Upper lobe of right lung (tissue), 1 donor: Measurements from ENCODE around the gene SCUBE1. TPM values are rescaled to one million over a fixed set of nuclear protein-coding genes. Genes with fewer than 3 reads are reported as not detected.

Experiments
- ATAC-seq: fragments of 200-7000 bp; cut with Tn5 transposase; one replicate; pipeline ENCODE4 v1.9.1; 2020; ENCODE audit warnings: mild to moderate bottlenecking, moderate library complexity
- DNase-seq: peaks from one replicate; pipeline ENCODE4 v3.0.0-alpha.2; 2020
- H3K27ac ChIP-seq: fragments of 200-600 bp; one replicate; pipeline ENCODE4 v1.8.0; 2022
- H3K27me3 ChIP-seq: fragments of 200-600 bp; one replicate; pipeline ENCODE4 v1.8.0; 2022; ENCODE audit warnings: mild to moderate bottlenecking
- H3K36me3 ChIP-seq: fragments of 200-600 bp; one replicate; pipeline ENCODE4 v1.8.0; 2022
- H3K4me1 ChIP-seq: fragments of 200-600 bp; one replicate; pipeline ENCODE4 v1.8.0; 2022
- H3K4me3 ChIP-seq: fragments of 200-600 bp; one replicate; pipeline ENCODE4 v1.8.0; 2022; ENCODE audit warnings: mild to moderate bottlenecking
- H3K9me3 ChIP-seq: fragments of 200-600 bp; one replicate; pipeline ENCODE4 v1.8.0; 2022
- intact Hi-C: fragments of 100-400 bp; cut with DNase I; formaldehyde crosslinking; loops from one replicate; pipeline ENCODE4 v1.11.0; 2022
- total RNA-seq: library from RNA; stranded (reverse); fragmentation: NEBNext Ultra II Directional; extraction: Animal tissue kit (Norgen Biotek cat#: 25700); gene quantifications from one replicate; pipeline ENCODE4 v1.2.1, GENCODE V29; 2021
- TF ChIP-seq, protein P1 (sequence below): fragments of 200-600 bp; IDR thresholded peaks from one replicate; pipeline ENCODE4 v1.8.0; 2022; ENCODE audit warnings: antibody characterized with exemption
- donor health status: DM: no; HTN: yes; CAD: no; lungs with severe emphysema.

The SCUBE1 gene
- total RNA-seq, 1 donor from 2014 or later: 36.0 TPM

DNA sequence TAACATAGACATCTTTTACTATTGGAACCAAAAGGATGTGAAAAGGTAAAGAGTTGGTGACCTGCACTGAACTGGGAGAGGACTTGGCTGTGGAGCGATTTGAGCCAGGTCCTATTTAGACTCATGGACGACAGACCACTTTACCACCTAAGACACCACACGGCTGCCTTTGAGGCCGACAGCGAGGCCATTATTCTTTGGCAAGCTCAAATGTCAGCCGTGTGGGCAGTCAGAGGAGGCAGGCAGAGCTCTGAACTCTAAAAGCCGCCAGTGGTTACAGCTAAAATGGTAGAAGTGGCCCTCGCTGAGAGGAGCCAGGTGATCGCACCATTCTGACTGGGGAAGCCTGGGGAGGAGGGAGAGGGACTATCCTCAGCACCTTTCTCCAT lies 50.5 kb downstream of the SCUBE1 start:
- peak overlapping the region; percentile 79 for H3K27ac ChIP-seq
- H3K36me3 ChIP-seq: no peaks in the 10 kb centered on the region
- H3K4me3 ChIP-seq: no peak overlapping the region
- TF ChIP-seq, protein P1, sequence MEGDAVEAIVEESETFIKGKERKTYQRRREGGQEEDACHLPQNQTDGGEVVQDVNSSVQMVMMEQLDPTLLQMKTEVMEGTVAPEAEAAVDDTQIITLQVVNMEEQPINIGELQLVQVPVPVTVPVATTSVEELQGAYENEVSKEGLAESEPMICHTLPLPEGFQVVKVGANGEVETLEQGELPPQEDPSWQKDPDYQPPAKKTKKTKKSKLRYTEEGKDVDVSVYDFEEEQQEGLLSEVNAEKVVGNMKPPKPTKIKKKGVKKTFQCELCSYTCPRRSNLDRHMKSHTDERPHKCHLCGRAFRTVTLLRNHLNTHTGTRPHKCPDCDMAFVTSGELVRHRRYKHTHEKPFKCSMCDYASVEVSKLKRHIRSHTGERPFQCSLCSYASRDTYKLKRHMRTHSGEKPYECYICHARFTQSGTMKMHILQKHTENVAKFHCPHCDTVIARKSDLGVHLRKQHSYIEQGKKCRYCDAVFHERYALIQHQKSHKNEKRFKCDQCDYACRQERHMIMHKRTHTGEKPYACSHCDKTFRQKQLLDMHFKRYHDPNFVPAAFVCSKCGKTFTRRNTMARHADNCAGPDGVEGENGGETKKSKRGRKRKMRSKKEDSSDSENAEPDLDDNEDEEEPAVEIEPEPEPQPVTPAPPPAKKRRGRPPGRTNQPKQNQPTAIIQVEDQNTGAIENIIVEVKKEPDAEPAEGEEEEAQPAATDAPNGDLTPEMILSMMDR: no peak
- DNase-seq: no peak
- no peaks in the 10 kb centered on the region for H3K27me3 ChIP-seq
- intact Hi-C loops: no loop called here
- peaks cover 59% of the 10 kb centered on the region for H3K4me1 ChIP-seq
- no peak for ATAC-seq
- no peaks in the 10 kb centered on the region for H3K9me3 ChIP-seq

DNA sequence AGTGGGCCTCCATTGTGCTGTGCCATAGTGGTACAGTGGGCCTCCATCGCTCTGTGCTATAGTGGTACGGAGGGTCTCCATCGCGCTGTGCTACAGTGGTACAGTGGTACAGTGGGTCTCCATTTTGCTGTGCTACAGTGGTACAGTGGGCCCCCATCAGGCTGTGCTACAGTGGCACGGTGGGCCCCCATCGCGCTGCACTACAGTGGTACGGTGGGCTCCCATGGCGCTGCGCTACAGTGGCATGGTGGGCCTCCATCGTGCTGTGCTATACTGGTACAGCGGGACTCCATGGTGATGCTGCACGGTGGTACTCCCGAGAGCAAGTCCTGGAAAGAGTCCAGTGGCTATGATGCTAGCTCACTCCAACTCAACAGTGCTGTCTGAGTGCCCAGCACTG lies 51.8 kb downstream of the SCUBE1 start:
- H3K27me3 ChIP-seq: no peaks in the 10 kb centered on the region
- H3K9me3 ChIP-seq: no peaks in the 10 kb centered on the region
- DNase-seq: no peak
- no peak for ATAC-seq
- no peaks in the 10 kb centered on the region for H3K36me3 ChIP-seq
- peaks cover 54% of the 10 kb centered on the region for H3K4me1 ChIP-seq
- no peak overlapping the region for H3K27ac ChIP-seq
- intact Hi-C loops: no loop called here
- TF ChIP-seq, protein P1: no peak
- no peak overlapping the region for H3K4me3 ChIP-seq

DNA sequence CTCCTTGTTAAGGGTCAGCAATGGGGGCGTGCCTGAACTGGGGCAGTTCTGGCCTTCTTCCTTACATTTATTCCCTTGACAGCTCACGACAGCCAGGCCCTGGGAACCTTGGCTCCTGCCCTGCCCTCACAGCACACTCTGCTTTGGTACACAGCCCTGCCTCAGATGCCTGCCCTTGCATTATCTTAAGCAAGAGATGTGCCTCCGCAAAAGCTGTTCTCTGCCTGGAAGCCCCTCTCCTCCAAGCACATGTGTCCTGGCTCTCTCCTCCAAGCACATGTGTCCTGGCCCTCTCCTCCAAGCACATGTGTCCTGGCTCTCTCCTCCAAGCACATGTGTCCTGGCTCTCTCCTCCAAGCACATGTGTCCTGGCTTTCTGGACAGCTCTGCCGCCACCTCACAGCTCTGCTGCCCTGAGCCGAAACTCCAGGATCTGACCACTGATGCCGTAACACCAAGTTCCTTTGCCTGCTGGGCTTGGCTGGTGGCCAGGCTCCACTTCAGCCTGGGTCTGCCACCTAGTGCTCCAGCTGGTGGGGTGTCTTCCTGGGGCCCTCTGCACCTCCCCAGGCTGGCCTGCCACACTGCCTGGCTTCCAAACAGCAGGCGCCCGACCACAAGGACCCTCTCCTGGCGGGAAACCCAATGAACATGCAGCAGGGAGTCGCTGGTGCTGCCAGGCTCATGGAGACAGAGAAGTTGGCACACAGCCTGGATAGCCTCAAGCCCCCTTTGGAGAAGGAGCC lies 53.0 kb downstream of the SCUBE1 start:
- H3K9me3 ChIP-seq: no peaks in the 10 kb centered on the region
- ATAC-seq (peak; percentile 29), DNase-seq (peak; percentile 86)
- no peaks in the 10 kb centered on the region for H3K36me3 ChIP-seq
- no peaks in the 10 kb centered on the region for H3K27me3 ChIP-seq
- peak overlapping the region; percentile 74 for H3K27ac ChIP-seq
- TF ChIP-seq, protein P1: no peak
- H3K4me1 ChIP-seq: peaks cover 42% of the 10 kb centered on the region
- H3K4me3 ChIP-seq: peak overlapping the region; percentile 31
- intact Hi-C loops: no loop called here

DNA sequence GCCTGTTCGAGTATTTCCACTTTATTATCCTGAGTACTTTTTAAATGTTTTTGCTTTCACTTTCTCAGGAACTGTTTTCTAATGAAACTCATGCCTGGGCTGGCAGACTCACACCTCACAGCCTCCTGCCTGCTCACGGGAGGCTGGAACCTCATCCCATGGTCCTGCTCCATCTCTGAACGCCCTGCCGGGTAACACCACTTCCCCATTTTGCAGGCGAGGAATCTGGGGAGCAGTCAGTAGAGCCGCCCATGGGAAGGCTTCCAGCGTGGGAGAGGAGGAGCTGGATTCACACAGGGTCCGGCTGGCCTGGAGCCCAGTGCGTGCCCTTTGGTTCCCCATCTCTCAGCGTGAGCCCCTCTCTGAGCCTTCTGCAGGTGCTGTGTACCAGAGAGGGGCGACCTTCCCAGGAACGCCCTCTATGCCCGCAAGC lies 53.6 kb downstream of the SCUBE1 start:
- DNase-seq (no peak), ATAC-seq (peak; percentile 22)
- H3K27me3 ChIP-seq: no peaks in the 10 kb centered on the region
- H3K27ac ChIP-seq: peak overlapping the region; percentile 74
- H3K9me3 ChIP-seq: no peaks in the 10 kb centered on the region
- H3K4me1 ChIP-seq: peaks cover 36% of the 10 kb centered on the region
- H3K36me3 ChIP-seq: no peaks in the 10 kb centered on the region
- TF ChIP-seq, protein P1: no peak
- intact Hi-C loops: no loop called here
- peak overlapping the region; percentile 31 for H3K4me3 ChIP-seq

GRCh38 chr22:43288807-43289420 lies 54.3 kb downstream of the SCUBE1 start:
- H3K27ac ChIP-seq: peak overlapping the region; percentile 74
- no peaks in the 10 kb centered on the region for H3K36me3 ChIP-seq
- no peaks in the 10 kb centered on the region for H3K9me3 ChIP-seq
- H3K27me3 ChIP-seq: no peaks in the 10 kb centered on the region
- TF ChIP-seq, protein P1: no peak
- no peak for DNase-seq
- peak overlapping the region; percentile 31 for H3K4me3 ChIP-seq
- intact Hi-C loops: no loop called here
- ATAC-seq: no peak
- H3K4me1 ChIP-seq: peaks cover 30% of the 10 kb centered on the region
